ENCODE data around the gene FAM89B. TPM values are rescaled to one million over a fixed set of nuclear protein-coding genes. Genes with fewer than 3 reads are reported as not detected.
A peak's percentile ranks its signal among the peaks of the same experiment; 100 is the strongest.

FAM89B gene
- total RNA-seq, 6 experiments from 2014 or later: 40.9 to 52.8 (median 43.7) TPM

DNA sequence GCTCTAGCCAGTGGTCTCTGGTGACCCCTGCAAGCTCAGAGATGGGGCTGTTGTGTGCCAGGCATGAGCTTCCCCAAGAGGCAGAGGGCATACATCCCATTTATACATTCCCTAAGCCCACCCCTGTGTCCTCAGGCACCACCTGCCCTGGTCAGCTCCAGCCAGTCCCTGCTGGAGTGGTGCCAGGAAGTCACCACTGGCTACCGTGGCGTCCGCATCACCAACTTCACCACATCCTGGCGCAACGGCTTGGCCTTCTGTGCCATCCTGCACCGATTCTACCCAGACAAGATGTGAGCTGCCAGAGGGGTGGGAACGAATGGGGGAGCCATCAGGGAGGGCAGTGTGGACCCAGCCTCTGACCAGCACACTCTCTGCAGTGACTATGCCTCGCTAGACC, 11.8 kb downstream of the FAM89B start:
- Mint-ChIP-seq H3K4me1 (ENCODE audit: low read depth) (peaks cover 29% of the 10 kb centered on the region), H3K36me3 (ENCODE audit: low read depth) (peaks cover 16% of the 10 kb centered on the region), H3K4me3 (no peak overlapping the region), H3K9me3 (no peaks in the 10 kb centered on the region), H3K27ac (no peak overlapping the region), H3K27me3 (ENCODE audit: insufficient read depth) (no peaks in the 10 kb centered on the region; the same call in 1 of the 2 replicates)
- TF ChIP-seq, protein P1, sequence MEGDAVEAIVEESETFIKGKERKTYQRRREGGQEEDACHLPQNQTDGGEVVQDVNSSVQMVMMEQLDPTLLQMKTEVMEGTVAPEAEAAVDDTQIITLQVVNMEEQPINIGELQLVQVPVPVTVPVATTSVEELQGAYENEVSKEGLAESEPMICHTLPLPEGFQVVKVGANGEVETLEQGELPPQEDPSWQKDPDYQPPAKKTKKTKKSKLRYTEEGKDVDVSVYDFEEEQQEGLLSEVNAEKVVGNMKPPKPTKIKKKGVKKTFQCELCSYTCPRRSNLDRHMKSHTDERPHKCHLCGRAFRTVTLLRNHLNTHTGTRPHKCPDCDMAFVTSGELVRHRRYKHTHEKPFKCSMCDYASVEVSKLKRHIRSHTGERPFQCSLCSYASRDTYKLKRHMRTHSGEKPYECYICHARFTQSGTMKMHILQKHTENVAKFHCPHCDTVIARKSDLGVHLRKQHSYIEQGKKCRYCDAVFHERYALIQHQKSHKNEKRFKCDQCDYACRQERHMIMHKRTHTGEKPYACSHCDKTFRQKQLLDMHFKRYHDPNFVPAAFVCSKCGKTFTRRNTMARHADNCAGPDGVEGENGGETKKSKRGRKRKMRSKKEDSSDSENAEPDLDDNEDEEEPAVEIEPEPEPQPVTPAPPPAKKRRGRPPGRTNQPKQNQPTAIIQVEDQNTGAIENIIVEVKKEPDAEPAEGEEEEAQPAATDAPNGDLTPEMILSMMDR (IDR thresholded peaks at IDR 0.05): no peak
- DNase-seq: no peak

DNA sequence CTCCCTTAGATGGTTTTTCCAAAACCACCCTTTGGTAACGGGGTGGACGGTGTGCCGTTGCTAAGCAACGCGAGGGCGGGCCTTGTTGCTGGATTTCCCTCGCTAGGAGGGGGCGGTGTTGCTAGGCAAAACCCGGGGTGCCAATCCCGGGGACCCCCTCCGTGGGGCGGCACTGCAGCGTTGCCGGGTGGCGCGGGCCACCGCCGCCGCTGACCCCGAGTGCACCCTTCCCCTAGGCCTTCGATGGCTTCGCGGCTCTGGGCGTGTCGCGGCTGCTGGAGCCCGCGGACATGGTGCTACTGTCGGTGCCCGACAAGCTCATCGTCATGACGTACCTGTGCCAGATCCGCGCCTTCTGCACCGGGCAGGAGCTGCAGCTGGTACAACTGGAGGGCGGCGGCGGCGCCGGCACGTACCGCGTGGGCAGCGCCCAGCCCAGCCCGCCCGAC, 12.4 kb downstream of the FAM89B start:
- Mint-ChIP-seq H3K36me3 (ENCODE audit: low read depth) (peaks cover 15% of the 10 kb centered on the region), H3K27me3 (ENCODE audit: insufficient read depth) (no peaks in the 10 kb centered on the region; the same call in 1 of the 2 replicates), H3K4me3 (no peak overlapping the region), H3K4me1 (ENCODE audit: low read depth) (peaks cover 29% of the 10 kb centered on the region), H3K27ac (no peak overlapping the region), H3K9me3 (no peaks in the 10 kb centered on the region)
- TF ChIP-seq, protein P1 (IDR thresholded peaks at IDR 0.05): no peak
- DNase-seq: no peak

DNA sequence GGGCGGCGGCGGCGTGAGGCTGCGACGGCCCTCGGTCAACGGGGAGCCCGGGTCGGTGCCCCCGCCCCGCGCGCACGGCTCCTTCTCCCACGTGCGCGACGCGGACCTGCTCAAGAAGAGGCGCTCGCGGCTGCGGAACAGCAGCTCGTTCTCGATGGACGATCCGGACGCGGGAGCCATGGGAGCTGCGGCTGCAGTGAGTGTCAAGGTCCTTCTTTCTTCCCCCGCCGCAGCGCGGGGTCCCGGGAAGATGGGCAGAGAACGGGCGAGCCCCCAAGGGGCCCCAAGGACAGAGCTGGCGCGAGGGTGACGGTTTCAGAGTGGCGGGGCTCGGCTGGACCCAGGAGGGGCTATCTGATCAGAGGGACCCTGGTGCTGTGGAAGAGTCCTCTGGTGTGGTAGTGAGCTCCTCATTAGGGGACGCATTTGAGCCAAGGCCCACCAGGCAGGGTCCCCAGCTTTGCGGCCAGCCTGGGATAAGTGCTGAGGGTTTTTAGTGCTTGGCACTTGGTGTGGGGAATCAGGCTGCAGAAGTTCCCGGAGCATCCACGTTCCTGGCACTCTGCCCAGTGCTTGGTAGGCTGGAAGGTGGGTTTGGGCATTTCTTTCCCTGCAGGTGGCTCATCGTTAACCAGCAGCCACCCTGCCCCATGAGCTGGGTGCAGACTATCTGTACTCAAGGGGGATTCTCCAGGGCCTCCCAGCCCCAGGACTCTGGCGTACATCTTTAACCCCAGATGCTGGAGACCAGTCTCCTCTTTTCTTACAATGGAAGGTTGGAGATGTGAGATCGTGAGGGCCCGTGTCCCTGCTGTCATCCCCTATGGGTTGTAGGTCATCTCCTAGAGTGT, 13.3 kb downstream of the FAM89B start:
- Mint-ChIP-seq H3K27ac (peak overlapping the region; percentile 66; the same call in 1 of the 2 replicates), H3K27me3 (ENCODE audit: insufficient read depth) (no peaks in the 10 kb centered on the region; the same call in 1 of the 2 replicates), H3K9me3 (no peaks in the 10 kb centered on the region), H3K36me3 (ENCODE audit: low read depth) (peaks cover 14% of the 10 kb centered on the region), H3K4me3 (no peak overlapping the region), H3K4me1 (ENCODE audit: low read depth) (peaks cover 29% of the 10 kb centered on the region)
- DNase-seq: no peak
- TF ChIP-seq, protein P1 (IDR thresholded peaks at IDR 0.05): no peak

DNA sequence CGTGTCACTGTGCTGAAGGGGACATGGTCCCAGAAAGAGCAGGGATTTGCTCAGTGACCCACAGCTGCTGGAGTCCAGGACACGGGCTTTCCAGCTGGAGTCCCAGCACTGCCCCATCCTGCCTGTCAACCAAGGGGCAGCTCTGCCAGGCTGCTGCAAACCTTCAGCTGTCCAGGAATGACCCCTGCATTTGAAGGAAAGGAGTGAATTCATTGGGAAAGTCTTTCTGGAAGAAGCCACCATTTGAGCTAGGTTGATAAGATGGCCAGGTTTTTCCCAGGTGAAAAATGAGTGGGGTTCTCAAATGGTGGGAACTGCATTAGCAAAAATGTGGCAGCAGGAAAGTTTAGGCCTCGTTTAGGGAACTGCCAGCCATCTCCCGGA, 13.9 kb downstream of the FAM89B start:
- Mint-ChIP-seq H3K4me3 (no peak overlapping the region), H3K36me3 (ENCODE audit: low read depth) (peaks cover 15% of the 10 kb centered on the region), H3K9me3 (no peaks in the 10 kb centered on the region), H3K4me1 (ENCODE audit: low read depth) (peaks cover 29% of the 10 kb centered on the region), H3K27ac (peak overlapping the region; percentile 66), H3K27me3 (ENCODE audit: insufficient read depth) (no peaks in the 10 kb centered on the region; the same call in 1 of the 2 replicates)
- DNase-seq: no peak
- TF ChIP-seq, protein P1 (IDR thresholded peaks at IDR 0.05): no peak

DNA sequence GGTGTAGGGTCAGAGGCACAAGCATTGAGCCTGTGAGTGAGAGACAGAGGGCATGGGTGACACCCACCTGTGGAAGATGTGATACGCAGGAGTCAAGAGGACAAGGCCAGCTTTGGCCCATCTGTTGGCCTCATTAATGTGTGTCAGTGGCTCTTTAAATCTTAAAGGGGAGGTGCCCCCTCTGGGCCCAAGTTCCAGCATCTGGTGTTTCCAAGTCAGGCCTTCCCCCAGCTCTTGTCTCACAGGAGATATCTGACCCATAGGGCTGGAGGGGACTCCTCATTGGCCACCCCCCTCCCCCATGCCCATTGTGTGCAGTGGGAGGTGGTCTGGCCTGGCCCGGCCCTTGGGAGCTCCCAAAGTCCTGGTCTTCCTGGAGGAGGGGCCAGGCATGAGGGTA, 14.3 kb downstream of the FAM89B start:
- H3K27me3 Mint-ChIP-seq (ENCODE audit: insufficient read depth): no peaks in the 10 kb centered on the region; the same call in 1 of the 2 replicates
- peaks cover 29% of the 10 kb centered on the region for H3K4me1 Mint-ChIP-seq (ENCODE audit: low read depth)
- peak overlapping the region; percentile 66 for H3K27ac Mint-ChIP-seq
- TF ChIP-seq, protein P1 (IDR thresholded peaks at IDR 0.05): no peak
- no peaks in the 10 kb centered on the region for H3K9me3 Mint-ChIP-seq
- H3K36me3 Mint-ChIP-seq (ENCODE audit: low read depth): peaks cover 13% of the 10 kb centered on the region
- DNase-seq: no peak
- H3K4me3 Mint-ChIP-seq: no peak overlapping the region; the same call in 1 of the 2 replicates
